NCI-H2227 treated with DMSO at 0.1 percent for 48 hours (cell line): ENCODE data around the gene HTR4.
"Not testable (repeated sequence)": the region's sequence is repeated elsewhere in the genome, so short reads cannot be mapped to it uniquely, and the experiment has no call there.

Experiments used
- DNase-seq: peaks from one replicate; lab custom pipeline; 2025; lab: John Stamatoyannopoulos, UW

The HTR4 gene

GRCh38 chr5:148653836-148654781 is at the start of gene HTR4:
HTR4 (minus strand) TSS chr5:148654527; CDS start chr5:148637014, 17,513 bp downstream.
- DNase-seq, result no peak

- no peak for DNase-seq
These were observed 47.8 kb upstream of the HTR4 start for GRCh38 chr5:148702019-148702596.

GRCh38 chr5:148699028-148699427 is 44.7 kb upstream of the HTR4 start:
- no peak for DNase-seq

- no peak for DNase-seq
These were observed 43.5 kb upstream of the HTR4 start for GRCh38 chr5:148697809-148698196.

- no peak for DNase-seq
These were observed 43.0 kb upstream of the HTR4 start for GRCh38 chr5:148697180-148697808.

GRCh38 chr5:148696187-148697036 is 42.1 kb upstream of the HTR4 start:
- no peak for DNase-seq

GRCh38 chr5:148690945-148691344 is 36.6 kb upstream of the HTR4 start:
- DNase-seq, result no peak

GRCh38 chr5:148688787-148689186 is 34.5 kb upstream of the HTR4 start:
- DNase-seq, result no peak

GRCh38 chr5:148687871-148688270 is 33.5 kb upstream of the HTR4 start:
- no peak for DNase-seq

- DNase-seq, result no peak
These were observed 33.1 kb upstream of the HTR4 start for GRCh38 chr5:148687427-148687826.

- no peak for DNase-seq
These were observed 32.3 kb upstream of the HTR4 start for GRCh38 chr5:148686660-148687059.

GRCh38 chr5:148685520-148686134 is 31.3 kb upstream of the HTR4 start:
- DNase-seq, result no peak

GRCh38 chr5:148684528-148684927 is 30.2 kb upstream of the HTR4 start:
- no peak for DNase-seq

GRCh38 chr5:148683651-148684050 is 29.3 kb upstream of the HTR4 start:
- DNase-seq, result no peak

GRCh38 chr5:148682058-148683026 is 28.0 kb upstream of the HTR4 start:
- no peak for DNase-seq

- DNase-seq, result no peak
These were observed 27.1 kb upstream of the HTR4 start for GRCh38 chr5:148681157-148682057.

- not testable (repeated sequence) for DNase-seq
These were observed 19.4 kb upstream of the HTR4 start for GRCh38 chr5:148673704-148674103.

- DNase-seq, result no peak
These were observed 12.0 kb upstream of the HTR4 start for GRCh38 chr5:148666353-148666752.

GRCh38 chr5:148665431-148665830 is 11.1 kb upstream of the HTR4 start:
- DNase-seq, result no peak
